Astrocyte (in vitro differentiated cells and primary cell): ENCODE measurements around the gene BEST2. TPM values are rescaled to one million over a fixed set of nuclear protein-coding genes. Genes with fewer than 3 reads are reported as not detected.

Experiments
- DNase-seq: peaks from one replicate; pipeline ENCODE4 v3.0.0-alpha.2; 2010; ENCODE audit warnings: low read depth
- FAIRE-seq: peaks from 2 replicates; lab custom pipeline; 2011; peaks lifted over from hg19 to GRCh38; lab: Jason Lieb, UNC
- H2AFZ ChIP-seq: 2 replicates; pipeline ENCODE4 v1.6.0; 2012; ENCODE audit warnings: low read depth, low read length, inconsistent platforms
- H3K27ac ChIP-seq: 2 replicates; pipeline ENCODE4 v1.5.1; 2011; ENCODE audit warnings: low read depth, low read length, inconsistent platforms
- H3K27me3 ChIP-seq: 2 replicates; pipeline ENCODE4 v1.6.0; 2011; ENCODE audit warnings: low read length, inconsistent platforms; ENCODE audit not compliant: insufficient read depth
- H3K36me3 ChIP-seq: 2 replicates; pipeline ENCODE4 v1.5.1; 2011; ENCODE audit warnings: low read length, inconsistent platforms; ENCODE audit not compliant: insufficient read depth
- H3K4me1 ChIP-seq: 2 replicates; pipeline ENCODE4 v1.5.1; 2011; ENCODE audit warnings: low read length, inconsistent platforms; ENCODE audit not compliant: insufficient read depth
- H3K4me2 ChIP-seq: 2 replicates; pipeline ENCODE4 v1.6.0; 2012; ENCODE audit warnings: low read length, inconsistent platforms
- H3K4me3 ChIP-seq: 2 replicates; pipeline ENCODE4 v1.5.1; 2011; ENCODE audit warnings: low read depth, mild to moderate bottlenecking, low read length, inconsistent platforms; ENCODE audit not compliant: insufficient read depth
- H3K79me2 ChIP-seq: 2 replicates; pipeline ENCODE4 v1.6.0; 2012; ENCODE audit warnings: mild to moderate bottlenecking, low read length, inconsistent platforms; ENCODE audit not compliant: insufficient read depth
- H3K9ac ChIP-seq: 2 replicates; pipeline ENCODE4 v1.6.0; 2012; ENCODE audit warnings: mild to moderate bottlenecking, low read length, inconsistent platforms
- H3K9me3 ChIP-seq: 2 replicates; pipeline ENCODE4 v1.5.1; 2012; ENCODE audit warnings: low read depth, mild to moderate bottlenecking, low read length, inconsistent platforms; ENCODE audit not compliant: insufficient read depth
- H4K20me1 ChIP-seq: 2 replicates; pipeline ENCODE4 v1.6.0; 2012; ENCODE audit warnings: low read length, inconsistent platforms; ENCODE audit not compliant: insufficient read depth
- H3K27ac Mint-ChIP-seq: one replicate; pipeline ENCODE4 v1.8.0; 2021; ENCODE audit warnings: mild to moderate bottlenecking, mixed read lengths; ENCODE audit not compliant: unreplicated experiment
- H3K27me3 Mint-ChIP-seq: one replicate; pipeline ENCODE4 v1.8.0; 2021; ENCODE audit warnings: low read depth, mixed read lengths; ENCODE audit not compliant: unreplicated experiment
- H3K36me3 Mint-ChIP-seq: one replicate; pipeline ENCODE4 v1.8.0; 2021; ENCODE audit warnings: low read depth, mixed read lengths; ENCODE audit not compliant: unreplicated experiment
- H3K4me1 Mint-ChIP-seq: one replicate; pipeline ENCODE4 v1.8.0; 2021; ENCODE audit warnings: low read depth, mixed read lengths; ENCODE audit not compliant: unreplicated experiment
- H3K4me3 Mint-ChIP-seq: one replicate; pipeline ENCODE4 v1.8.0; 2021; ENCODE audit warnings: mild to moderate bottlenecking, moderate library complexity, mixed read lengths; ENCODE audit not compliant: unreplicated experiment
- H3K9me3 Mint-ChIP-seq: one replicate; pipeline ENCODE4 v1.8.0; 2021; ENCODE audit warnings: mild to moderate bottlenecking, mixed read lengths; ENCODE audit not compliant: unreplicated experiment
- EZH2 ChIP-seq: IDR thresholded peaks from 2 replicates; pipeline ENCODE4 v1.6.1; 2012; ENCODE audit warnings: mild to moderate bottlenecking, low read length, inconsistent platforms; ENCODE audit not compliant: insufficient read depth
- total RNA-seq: library from RNA; stranded (reverse); gene quantifications from 2 replicates; pipeline ENCODE4 v1.2.1, GENCODE V29; 2021
- TF ChIP-seq, protein P1 (sequence below): IDR thresholded peaks from 2 replicates; pipeline ENCODE4 v1.5.1; 2011; ENCODE audit warnings: low read depth, mild to moderate bottlenecking, inconsistent platforms, low read length, moderate library complexity; ENCODE audit not compliant: insufficient read depth

BEST2 gene
- total RNA-seq, 1 donor from 2014 or later: not detected

DNA sequence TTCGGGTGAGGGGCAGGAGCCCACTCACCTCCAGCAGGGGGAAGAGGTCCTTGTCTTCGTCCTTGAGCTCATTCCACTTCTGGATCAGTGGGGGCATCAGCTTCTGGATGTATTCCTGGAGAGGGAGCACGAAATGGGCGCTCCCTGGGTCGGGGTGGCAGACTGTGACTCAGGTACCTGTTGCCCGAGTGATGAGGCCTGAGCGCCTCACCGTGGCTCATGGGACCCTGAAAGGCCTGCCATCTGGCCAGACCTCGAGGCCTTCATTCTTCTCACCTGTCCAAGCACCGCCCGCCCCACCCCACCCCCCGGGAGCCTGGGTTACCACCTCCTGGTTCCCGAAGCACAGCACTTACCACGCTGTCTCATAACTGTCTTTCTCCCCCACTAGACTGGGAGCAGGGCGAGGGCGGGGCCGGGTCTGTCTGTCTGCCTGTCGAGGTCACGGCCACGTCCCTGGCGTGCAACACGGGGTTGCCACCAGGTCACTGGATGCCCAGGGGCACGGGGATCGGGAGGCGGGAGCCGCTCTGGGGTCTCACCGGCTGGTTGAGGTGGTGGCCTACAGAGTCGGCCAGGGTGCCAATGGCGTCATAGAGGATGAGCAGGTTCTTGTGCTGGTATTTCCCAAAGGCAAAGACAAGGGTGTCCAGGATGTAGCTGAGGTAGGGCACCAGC, 45.8 kb upstream of the BEST2 start:
- DNase-seq: no peak
- no peaks in the 10 kb centered on the region for H3K9me3 ChIP-seq
- H3K27ac ChIP-seq: no peak overlapping the region
- FAIRE-seq: no peak
- H3K9ac ChIP-seq: no peak overlapping the region
- H3K4me1 ChIP-seq: no peaks in the 10 kb centered on the region
- Mint-ChIP-seq H3K27ac (no peak overlapping the region), H3K36me3 (peaks cover 9% of the 10 kb centered on the region), H3K4me3 (no peak overlapping the region), H3K27me3 (no peaks in the 10 kb centered on the region), H3K4me1 (no peaks in the 10 kb centered on the region), H3K9me3 (no peaks in the 10 kb centered on the region)
- H3K27me3 ChIP-seq: no peaks in the 10 kb centered on the region
- no peak overlapping the region for H3K4me2 ChIP-seq
- peaks cover 35% of the 10 kb centered on the region for H3K36me3 ChIP-seq
- TF ChIP-seq, protein P1, sequence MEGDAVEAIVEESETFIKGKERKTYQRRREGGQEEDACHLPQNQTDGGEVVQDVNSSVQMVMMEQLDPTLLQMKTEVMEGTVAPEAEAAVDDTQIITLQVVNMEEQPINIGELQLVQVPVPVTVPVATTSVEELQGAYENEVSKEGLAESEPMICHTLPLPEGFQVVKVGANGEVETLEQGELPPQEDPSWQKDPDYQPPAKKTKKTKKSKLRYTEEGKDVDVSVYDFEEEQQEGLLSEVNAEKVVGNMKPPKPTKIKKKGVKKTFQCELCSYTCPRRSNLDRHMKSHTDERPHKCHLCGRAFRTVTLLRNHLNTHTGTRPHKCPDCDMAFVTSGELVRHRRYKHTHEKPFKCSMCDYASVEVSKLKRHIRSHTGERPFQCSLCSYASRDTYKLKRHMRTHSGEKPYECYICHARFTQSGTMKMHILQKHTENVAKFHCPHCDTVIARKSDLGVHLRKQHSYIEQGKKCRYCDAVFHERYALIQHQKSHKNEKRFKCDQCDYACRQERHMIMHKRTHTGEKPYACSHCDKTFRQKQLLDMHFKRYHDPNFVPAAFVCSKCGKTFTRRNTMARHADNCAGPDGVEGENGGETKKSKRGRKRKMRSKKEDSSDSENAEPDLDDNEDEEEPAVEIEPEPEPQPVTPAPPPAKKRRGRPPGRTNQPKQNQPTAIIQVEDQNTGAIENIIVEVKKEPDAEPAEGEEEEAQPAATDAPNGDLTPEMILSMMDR: no peak
- TF ChIP-seq EZH2: no peak
- H3K79me2 ChIP-seq: peaks cover 16% of the 10 kb centered on the region
- no peak overlapping the region for H3K4me3 ChIP-seq
- H2AFZ ChIP-seq: no peak overlapping the region
- H4K20me1 ChIP-seq: peaks cover 44% of the 10 kb centered on the region

DNA sequence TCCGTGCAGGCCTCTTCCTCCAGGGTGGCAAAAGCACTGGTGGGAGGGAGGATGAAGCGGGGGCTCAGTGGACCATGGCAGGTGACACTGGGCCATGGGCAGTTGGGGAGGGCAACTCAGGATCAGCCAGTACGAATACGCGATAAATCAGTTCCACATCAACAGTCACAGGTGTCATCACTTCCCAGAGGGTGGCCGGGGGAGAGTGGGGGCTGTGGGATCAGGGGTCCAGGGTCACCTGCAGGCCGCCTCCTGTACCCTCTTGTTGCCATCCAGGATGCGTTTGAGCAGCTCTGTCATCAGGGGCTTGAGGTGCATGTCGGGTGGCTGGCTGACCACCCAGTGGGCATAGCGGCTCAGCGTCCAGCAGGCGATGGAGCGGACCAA, 45.3 kb upstream of the BEST2 start:
- Histone ChIP-seq H3K27me3 (no peaks in the 10 kb centered on the region), H4K20me1 (peaks cover 47% of the 10 kb centered on the region), H3K4me3 (no peak overlapping the region), H3K4me1 (no peaks in the 10 kb centered on the region), H3K9ac (no peak overlapping the region), H3K4me2 (no peak overlapping the region), H3K36me3 (peaks cover 38% of the 10 kb centered on the region), H3K9me3 (no peaks in the 10 kb centered on the region), H2AFZ (no peak overlapping the region), H3K79me2 (peaks cover 16% of the 10 kb centered on the region), H3K27ac (no peak overlapping the region)
- TF ChIP-seq EZH2: no peak
- TF ChIP-seq, protein P1: no peak
- Mint-ChIP-seq H3K36me3 (peaks cover 9% of the 10 kb centered on the region), H3K4me3 (no peak overlapping the region), H3K27me3 (no peaks in the 10 kb centered on the region), H3K4me1 (no peaks in the 10 kb centered on the region), H3K9me3 (no peaks in the 10 kb centered on the region), H3K27ac (no peak overlapping the region)
- DNase-seq: no peak
- no peak for FAIRE-seq

DNA sequence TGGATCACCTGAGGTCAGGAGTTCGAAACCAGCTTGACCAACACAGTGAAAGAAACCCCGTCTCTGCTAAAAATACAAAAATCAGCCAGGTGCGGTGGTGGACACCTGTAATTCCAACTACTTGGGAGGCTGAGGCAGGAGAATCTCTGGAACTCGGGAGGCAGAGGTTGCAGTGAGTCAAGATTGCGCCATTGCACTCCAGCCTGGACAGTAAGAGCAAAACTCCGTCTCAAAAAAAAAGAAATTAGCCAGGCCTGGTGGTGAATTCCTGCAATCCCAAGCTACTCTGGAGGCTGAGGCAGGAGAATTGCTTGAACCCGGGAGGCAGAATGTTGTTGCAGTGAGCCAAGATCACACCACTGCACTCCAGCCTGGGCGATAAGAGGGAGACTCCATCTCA, 43.0 kb upstream of the BEST2 start:
- TF ChIP-seq EZH2: no peak
- TF ChIP-seq, protein P1: no peak
- Mint-ChIP-seq H3K4me3 (no peak overlapping the region), H3K4me1 (no peaks in the 10 kb centered on the region), H3K27ac (no peak overlapping the region), H3K9me3 (no peaks in the 10 kb centered on the region), H3K27me3 (no peaks in the 10 kb centered on the region), H3K36me3 (peaks cover 2% of the 10 kb centered on the region)
- Histone ChIP-seq H3K79me2 (peaks cover 21% of the 10 kb centered on the region), H3K4me1 (no peaks in the 10 kb centered on the region), H3K4me2 (no peak overlapping the region), H3K27me3 (no peaks in the 10 kb centered on the region), H3K36me3 (peaks cover 34% of the 10 kb centered on the region), H2AFZ (no peak overlapping the region), H3K27ac (no peak overlapping the region), H4K20me1 (peaks cover 42% of the 10 kb centered on the region), H3K9ac (no peak overlapping the region), H3K4me3 (no peak overlapping the region), H3K9me3 (no peaks in the 10 kb centered on the region)
- DNase-seq (no peak), FAIRE-seq (no peak)
